Cardiac muscle cell (in vitro differentiated cells and primary cell): Measurements from ENCODE around the gene UBQLN4. TPM values are rescaled to one million over a fixed set of nuclear protein-coding genes. Genes with fewer than 3 reads are reported as not detected.
A peak's percentile ranks its signal among the peaks of the same experiment; 100 is the strongest.

Source experiments
- DNase-seq, 2 donors: peaks; one replicate each; pipeline versions ENCODE4 v3.0.0 to v3.0.0-alpha.2; 2010 to 2017; ENCODE audit warnings: low read depth in 1 of 2, low spot score in 1 of 2
- H3K27ac ChIP-seq: fragments of 200-600 bp; sonication (generic); 2 replicates; pipeline ENCODE4 v1.5.1; 2016
- H3K27me3 ChIP-seq: fragments of 200-600 bp; sonication (generic); 2 replicates; pipeline ENCODE4 v1.6.0; 2016; ENCODE audit warnings: control low read depth
- H3K36me3 ChIP-seq: fragments of 200-600 bp; sonication (generic); 2 replicates; pipeline ENCODE4 v1.5.1; 2016; ENCODE audit warnings: control low read depth
- H3K4me1 ChIP-seq: fragments of 200-600 bp; sonication (generic); 2 replicates; pipeline ENCODE4 v1.8.1; 2017; ENCODE audit warnings: low read depth, mild to moderate bottlenecking, mixed run types
- H3K4me3 ChIP-seq: fragments of 200-600 bp; sonication (generic); 2 replicates; pipeline ENCODE4 v1.5.1; 2016; ENCODE audit warnings: mild to moderate bottlenecking
- H3K9me3 ChIP-seq: fragments of 200-600 bp; sonication (generic); 2 replicates; pipeline ENCODE4 v1.5.1; 2017; ENCODE audit warnings: low read depth, mild to moderate bottlenecking, control low read depth
- polyA plus RNA-seq: library from polyadenylated mRNA; unstranded; fragments of >200 nt; fragmentation: Nextera tagmentation; extraction: Ambion mirVana; gene quantifications from 2 replicates; pipeline ENCODE4 v1.2.1, GENCODE V29; 2016
- total RNA-seq: library from RNA; depleted of rRNA; stranded (reverse); fragments of >200 nt; gene quantifications from 2 replicates; pipeline ENCODE4 v1.2.3, GENCODE V29; 2016
- TF ChIP-seq, protein P1 (sequence below): IDR thresholded peaks from 2 replicates; pipeline ENCODE4 v1.5.1; 2012; ENCODE audit warnings: low read depth, mild to moderate bottlenecking, low read length

Gene UBQLN4
- total and polyA plus RNA-seq, 2 experiments from 2014 or later: 29.2 to 51.0 TPM

DNA sequence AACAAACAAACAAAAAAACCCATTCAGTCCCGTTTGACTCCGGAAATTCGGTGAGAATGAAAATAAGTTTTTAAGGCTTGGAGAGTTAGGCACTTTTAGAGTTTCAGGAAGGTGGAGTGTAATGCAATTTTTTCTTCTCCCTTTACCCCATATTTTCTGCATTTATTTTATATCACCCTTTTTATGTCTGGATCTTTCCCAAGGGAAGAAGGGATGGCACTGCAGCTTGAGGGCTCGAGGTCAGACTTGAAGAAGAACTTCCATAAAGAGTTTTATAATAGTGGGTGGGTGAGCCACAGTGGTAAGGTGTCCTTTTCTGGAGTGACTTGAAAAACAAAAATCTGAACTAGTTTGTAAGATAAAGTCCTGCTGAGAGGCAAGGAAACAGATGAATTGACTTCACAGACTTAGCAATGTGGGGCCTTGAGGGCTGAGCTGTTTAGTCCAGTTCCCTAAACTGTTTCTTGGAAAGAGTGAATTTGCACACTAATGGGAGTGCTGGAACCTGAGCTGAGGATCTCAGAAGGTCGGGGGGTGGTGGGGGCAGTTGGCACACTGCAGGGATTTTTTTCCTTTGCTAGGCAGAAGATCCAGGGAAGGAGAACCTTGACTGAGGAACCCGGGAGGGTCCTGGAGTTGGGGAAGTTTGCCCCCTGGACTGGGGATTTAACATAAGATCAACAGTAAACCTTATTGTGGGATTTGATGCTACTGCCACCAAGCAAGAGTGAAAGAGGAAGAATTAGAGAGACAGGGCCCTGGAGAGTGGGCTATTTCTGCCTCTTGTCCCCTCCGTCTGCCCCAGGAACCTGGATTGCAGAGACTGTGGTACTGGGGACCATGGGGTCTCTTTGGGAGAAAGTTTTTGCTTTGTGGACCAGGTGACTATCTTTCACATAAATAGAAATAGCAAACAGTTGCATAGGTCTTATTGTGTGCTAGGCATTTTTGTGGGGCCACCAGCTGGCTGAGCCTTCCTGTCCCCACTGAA lies 30.5 kb upstream of the UBQLN4 start:
- Histone ChIP-seq H3K9me3 (no peaks in the 10 kb centered on the region), H3K27ac (peak overlapping the region; percentile 92), H3K4me1 (peaks cover 43% of the 10 kb centered on the region), H3K36me3 (no peaks in the 10 kb centered on the region), H3K4me3 (peak overlapping the region; percentile 99), H3K27me3 (no peaks in the 10 kb centered on the region)
- TF ChIP-seq, protein P1, sequence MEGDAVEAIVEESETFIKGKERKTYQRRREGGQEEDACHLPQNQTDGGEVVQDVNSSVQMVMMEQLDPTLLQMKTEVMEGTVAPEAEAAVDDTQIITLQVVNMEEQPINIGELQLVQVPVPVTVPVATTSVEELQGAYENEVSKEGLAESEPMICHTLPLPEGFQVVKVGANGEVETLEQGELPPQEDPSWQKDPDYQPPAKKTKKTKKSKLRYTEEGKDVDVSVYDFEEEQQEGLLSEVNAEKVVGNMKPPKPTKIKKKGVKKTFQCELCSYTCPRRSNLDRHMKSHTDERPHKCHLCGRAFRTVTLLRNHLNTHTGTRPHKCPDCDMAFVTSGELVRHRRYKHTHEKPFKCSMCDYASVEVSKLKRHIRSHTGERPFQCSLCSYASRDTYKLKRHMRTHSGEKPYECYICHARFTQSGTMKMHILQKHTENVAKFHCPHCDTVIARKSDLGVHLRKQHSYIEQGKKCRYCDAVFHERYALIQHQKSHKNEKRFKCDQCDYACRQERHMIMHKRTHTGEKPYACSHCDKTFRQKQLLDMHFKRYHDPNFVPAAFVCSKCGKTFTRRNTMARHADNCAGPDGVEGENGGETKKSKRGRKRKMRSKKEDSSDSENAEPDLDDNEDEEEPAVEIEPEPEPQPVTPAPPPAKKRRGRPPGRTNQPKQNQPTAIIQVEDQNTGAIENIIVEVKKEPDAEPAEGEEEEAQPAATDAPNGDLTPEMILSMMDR: no peak
- DNase-seq: no peak

DNA sequence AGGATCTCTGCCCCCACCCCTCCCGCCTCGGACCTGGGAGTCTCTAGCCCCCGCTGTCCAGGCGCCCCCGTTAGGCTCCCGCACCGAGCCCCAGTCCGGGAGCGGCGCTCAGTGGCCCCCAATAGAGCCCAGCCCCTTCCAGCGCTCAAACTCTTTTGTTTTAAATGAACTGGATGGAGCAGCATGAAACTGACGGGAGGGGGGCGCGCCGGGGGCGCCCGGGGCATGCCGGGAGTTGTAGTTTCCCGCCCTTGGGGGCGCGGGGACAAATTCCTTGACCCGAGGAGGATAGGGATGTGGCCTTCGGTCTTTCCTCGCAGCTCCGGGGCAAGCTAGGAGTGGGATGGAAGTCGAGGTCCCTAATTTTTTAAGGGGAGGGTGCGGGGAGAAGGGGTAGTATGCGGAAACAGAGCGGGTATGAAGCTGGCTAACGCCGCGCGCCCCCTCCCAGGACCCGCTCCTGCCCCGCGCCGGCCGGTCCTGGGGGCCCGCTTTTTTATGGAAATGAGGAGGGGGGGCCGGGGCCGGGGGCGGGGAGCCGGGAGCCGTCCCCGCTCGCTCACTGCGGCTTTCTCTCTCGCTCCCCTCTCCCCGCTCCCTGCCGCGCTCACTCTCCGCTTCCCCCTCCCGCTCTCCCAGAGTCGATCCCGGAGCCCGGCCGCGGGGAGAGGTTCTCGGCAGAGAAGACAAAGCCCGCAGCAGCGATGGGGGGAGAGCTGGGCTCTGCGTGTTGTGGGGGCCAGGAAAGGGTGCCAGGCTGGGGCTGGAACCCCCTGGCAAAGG lies 28.9 kb upstream of the UBQLN4 start, which contains the start of gene MEX3A:
Gene MEX3A (minus strand): TSS at position 157 of the 783 bp plus-strand sequence. CDS start 467 bp downstream, outside the sequence.
- Histone ChIP-seq H3K9me3 (no peaks in the 10 kb centered on the region), H3K4me1 (peaks cover 47% of the 10 kb centered on the region), H3K4me3 (peak within 1 kb of the TSS; percentile 99), H3K36me3 (no peaks in the 10 kb centered on the region), H3K27ac (peak within 1 kb of the TSS; percentile 92), H3K27me3 (no peaks in the 10 kb centered on the region)
- peak; percentile 81 to 94 for DNase-seq
- TF ChIP-seq, protein P1: no peak

DNA sequence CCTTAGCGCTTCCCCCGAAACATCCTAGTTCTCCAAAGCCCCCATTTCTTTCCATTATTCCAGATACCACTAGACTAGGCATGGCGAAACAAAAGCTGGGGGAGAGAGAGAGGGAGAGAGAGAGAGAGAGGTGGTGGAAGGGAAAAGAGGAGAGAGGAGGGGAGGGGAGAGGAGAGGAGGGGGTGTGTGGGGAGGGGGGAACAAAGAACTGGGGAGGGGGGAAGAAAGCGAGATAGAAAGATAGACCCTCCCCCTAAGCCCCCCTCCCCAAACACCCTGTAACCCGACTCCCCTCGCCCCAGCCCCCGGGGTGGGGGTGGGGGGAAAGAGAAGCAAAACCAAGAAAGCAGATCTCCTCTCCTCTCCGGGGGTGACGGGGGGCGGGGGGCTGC lies 28.3 kb upstream of the UBQLN4 start:
- TF ChIP-seq, protein P1: no peak
- Histone ChIP-seq H3K36me3 (peaks cover 4% of the 10 kb centered on the region), H3K4me3 (peak overlapping the region; percentile 99), H3K9me3 (no peaks in the 10 kb centered on the region), H3K27ac (peak overlapping the region; percentile 92), H3K4me1 (peaks cover 43% of the 10 kb centered on the region), H3K27me3 (no peaks in the 10 kb centered on the region)
- peak; percentile 23 to 39 for DNase-seq

DNA sequence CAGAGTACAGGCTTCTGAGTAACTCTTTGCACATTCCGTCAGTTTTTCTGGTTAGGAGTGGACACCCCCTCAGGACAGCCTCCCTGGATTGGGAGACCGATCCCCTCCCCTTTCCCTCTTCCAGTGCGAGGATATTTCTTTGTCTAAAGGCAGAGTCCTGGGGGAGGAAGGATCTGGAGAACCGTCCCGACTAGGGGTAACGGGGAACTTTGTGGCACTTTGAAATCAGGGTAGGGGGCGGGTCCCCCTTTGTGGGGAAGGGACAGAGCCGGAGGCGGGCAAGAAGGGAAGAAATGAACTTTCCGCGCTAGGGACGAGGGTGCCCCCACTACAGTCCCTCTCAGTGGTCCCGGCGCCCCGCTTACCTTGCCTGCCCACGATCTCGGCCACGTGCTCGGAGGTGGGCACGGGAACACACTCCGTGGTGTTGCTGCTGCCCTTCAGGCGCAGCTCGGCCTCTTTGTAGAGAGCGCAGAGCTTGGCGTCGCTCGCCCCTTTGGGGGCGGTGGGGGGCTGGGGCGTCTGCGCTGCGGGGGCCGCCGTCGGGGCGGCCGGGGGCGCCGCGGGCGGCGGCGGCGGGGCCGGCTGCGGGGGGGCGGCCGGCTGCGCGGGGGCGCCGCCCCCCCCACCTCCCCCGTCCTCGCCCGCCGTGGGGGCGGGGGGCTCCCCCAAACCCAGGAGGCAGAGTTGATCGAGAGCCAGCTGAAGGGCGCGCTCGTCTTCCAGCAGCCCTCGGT lies 27.8 kb upstream of the UBQLN4 start:
- Histone ChIP-seq H3K4me3 (peak overlapping the region; percentile 99), H3K9me3 (no peaks in the 10 kb centered on the region), H3K27me3 (no peaks in the 10 kb centered on the region), H3K27ac (peak overlapping the region; percentile 92), H3K36me3 (peaks cover 8% of the 10 kb centered on the region), H3K4me1 (peaks cover 43% of the 10 kb centered on the region)
- DNase-seq: peak; percentile 16 to 51
- TF ChIP-seq, protein P1: no peak

DNA sequence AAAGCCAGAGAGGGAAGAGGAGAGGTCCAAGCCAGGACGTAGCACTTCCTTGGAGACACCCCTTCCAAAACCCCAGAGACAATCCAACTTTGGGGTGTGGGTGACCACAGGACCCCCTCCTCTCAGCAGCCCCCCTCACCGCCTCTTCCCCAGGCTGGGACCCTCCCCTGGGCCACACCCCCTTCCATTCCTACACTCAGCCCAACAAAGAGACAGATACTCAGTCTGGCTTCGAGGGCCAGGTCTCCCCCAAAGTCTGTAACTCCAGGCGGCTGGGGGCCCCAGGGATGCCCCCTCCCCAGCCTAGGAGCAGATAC lies 27.2 kb upstream of the UBQLN4 start:
- no peaks in the 10 kb centered on the region for H3K27me3 ChIP-seq
- peaks cover 11% of the 10 kb centered on the region for H3K36me3 ChIP-seq
- H3K9me3 ChIP-seq: no peaks in the 10 kb centered on the region
- no peak for DNase-seq
- H3K27ac ChIP-seq: peak overlapping the region; percentile 15
- peaks cover 43% of the 10 kb centered on the region for H3K4me1 ChIP-seq
- H3K4me3 ChIP-seq: peak overlapping the region; percentile 99
- TF ChIP-seq, protein P1: no peak
